ENCODE data around the gene PADI2. TPM values are rescaled to one million over a fixed set of nuclear protein-coding genes. Genes with fewer than 3 reads are reported as not detected.

The PADI2 gene
- total and polyA plus RNA-seq, 2 donors: 0.48 to 5.6 TPM

DNA sequence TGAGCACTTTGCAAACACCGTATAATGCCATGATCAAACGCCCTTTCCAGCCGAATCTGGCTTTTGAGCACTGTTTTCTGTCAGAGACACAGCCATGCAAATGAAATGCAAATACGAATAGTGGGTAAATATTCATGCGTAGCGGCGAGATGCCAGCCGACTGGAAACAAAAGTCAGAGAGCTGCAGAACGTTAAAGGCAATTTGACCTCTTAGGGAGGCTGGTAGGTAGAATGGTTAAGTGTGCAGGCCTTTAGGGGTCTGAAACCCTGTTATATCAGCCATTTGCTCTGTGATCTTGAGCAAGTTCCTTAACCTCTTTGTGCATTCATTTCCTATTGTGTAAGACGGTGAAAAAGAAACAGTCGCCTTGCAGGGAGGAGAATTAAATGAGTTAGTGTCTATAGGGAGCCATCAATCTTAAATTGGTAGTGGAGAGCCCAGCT is 58.9 kb downstream of the PADI2 start:
- H3K27ac ChIP-seq (ENCODE audit: low read depth): no peak overlapping the region
- peaks cover 1% of the 10 kb centered on the region for H3K4me1 ChIP-seq (ENCODE audit: insufficient read depth)
- WGBS: 48% methylated on average over 11 of the region's 11 CpGs

DNA sequence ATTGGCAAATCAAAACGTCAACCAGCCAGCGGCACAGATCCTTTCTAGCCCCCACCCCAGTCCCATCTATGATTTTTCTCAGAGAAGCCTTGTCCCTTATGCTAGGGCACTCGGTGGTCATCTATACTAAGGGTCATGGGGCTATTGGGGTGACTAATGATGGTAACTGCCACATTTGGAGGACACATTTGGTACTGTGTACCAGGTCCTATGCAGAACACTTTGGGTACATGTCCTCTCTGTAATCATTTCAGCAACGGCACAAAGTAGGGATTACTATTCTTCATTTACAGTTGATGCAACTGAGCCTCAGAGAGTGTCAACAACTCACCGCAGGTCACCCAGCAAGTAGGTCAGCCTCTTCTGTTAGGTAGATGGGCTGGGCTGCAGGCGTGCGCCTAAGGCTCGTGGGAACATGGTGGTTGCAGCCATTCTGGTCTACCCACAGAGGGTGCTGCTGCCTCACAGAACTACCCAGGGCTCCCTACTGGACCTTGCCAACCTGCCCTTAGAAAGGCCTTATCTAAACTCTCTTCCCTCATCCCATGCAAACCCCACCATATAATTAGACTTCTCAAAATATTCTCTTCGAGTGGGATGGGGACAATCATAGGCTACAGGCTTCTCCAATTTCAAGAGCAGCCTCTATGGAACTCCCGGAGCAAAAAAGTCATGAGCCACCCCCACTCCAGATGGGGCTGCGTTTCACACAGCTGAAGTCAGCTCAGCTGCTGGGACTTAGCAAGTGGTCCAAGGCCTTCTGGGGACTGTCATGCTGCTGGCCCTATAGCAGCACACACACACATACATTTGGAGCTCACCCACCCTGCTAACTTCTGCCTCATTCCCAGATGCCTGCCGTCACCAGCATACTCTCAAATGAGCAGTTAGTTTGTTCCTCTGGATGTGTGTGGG is 59.6 kb downstream of the PADI2 start:
- WGBS: 38% methylated on average over 12 of the region's 12 CpGs
- Histone ChIP-seq H3K4me3 (ENCODE audit: low read depth, low read length) (no peak overlapping the region), H3K36me3 (ENCODE audit: insufficient read depth) (no peaks in the 10 kb centered on the region), H3K27ac (ENCODE audit: low read depth) (no peak overlapping the region), H3K4me1 (ENCODE audit: insufficient read depth) (peaks cover 1% of the 10 kb centered on the region)
- no peak for DNase-seq (ENCODE audit: extremely low spot score)

More for the DNA sequence above, 58.9 kb downstream of the PADI2 start:
- Histone ChIP-seq H3K36me3 (ENCODE audit: insufficient read depth) (no peaks in the 10 kb centered on the region), H3K4me3 (ENCODE audit: low read depth, low read length) (no peak overlapping the region)
- DNase-seq (ENCODE audit: extremely low spot score): no peak

DNA sequence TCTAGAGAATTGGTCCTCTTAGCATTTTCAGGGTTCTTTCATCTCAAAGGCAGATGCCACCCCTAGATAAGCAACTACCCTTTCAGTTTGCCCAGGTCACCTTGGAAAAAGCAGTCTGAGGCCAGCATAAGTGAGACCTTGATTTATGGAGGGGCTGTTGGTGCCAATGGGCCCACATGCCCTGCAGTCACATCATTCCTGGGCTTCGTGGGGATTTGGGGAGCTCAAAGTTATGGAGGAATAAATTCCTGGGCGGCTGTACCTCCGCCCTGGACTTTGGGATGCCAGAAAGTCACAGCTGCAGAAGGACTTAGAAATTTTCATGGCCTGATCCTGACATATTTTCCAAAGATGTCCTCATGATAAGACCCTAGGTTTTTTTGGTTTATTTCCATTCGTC is 62.7 kb downstream of the PADI2 start:
- Histone ChIP-seq H3K27ac (ENCODE audit: low read depth) (no peak overlapping the region), H3K36me3 (ENCODE audit: insufficient read depth) (no peaks in the 10 kb centered on the region), H3K4me3 (ENCODE audit: low read depth, low read length) (no peak overlapping the region), H3K4me1 (ENCODE audit: insufficient read depth) (peaks cover 1% of the 10 kb centered on the region)
- no peak for DNase-seq (ENCODE audit: extremely low spot score)
- 28% methylated on average over 4 of the region's 4 CpGs for WGBS

DNA sequence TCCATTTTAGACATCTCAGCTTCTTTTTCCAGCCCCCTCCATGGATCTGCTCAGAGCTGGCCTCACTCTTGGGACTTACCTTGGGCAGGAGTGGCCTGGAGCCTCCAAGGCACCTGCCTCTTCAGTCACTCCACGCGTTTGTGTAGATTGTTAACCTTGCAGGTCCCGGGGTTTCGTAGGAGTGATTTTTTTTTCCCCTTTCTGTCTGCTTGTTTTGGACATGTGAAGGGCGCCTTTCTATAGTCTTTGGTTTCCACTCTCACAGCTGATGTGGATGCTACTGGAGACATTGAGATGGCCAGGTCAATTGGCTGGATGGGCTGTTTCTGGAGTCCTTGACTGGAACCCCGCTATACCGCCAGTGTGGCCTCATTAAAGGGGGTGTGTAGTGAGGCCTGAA is 63.5 kb downstream of the PADI2 start:
- Histone ChIP-seq H3K4me1 (ENCODE audit: insufficient read depth) (peaks cover 1% of the 10 kb centered on the region), H3K36me3 (ENCODE audit: insufficient read depth) (no peaks in the 10 kb centered on the region), H3K27ac (ENCODE audit: low read depth) (no peak overlapping the region), H3K4me3 (ENCODE audit: low read depth, low read length) (no peak overlapping the region)
- no peak for DNase-seq (ENCODE audit: extremely low spot score)
- WGBS: 92% methylated on average over 7 of the region's 7 CpGs

DNA sequence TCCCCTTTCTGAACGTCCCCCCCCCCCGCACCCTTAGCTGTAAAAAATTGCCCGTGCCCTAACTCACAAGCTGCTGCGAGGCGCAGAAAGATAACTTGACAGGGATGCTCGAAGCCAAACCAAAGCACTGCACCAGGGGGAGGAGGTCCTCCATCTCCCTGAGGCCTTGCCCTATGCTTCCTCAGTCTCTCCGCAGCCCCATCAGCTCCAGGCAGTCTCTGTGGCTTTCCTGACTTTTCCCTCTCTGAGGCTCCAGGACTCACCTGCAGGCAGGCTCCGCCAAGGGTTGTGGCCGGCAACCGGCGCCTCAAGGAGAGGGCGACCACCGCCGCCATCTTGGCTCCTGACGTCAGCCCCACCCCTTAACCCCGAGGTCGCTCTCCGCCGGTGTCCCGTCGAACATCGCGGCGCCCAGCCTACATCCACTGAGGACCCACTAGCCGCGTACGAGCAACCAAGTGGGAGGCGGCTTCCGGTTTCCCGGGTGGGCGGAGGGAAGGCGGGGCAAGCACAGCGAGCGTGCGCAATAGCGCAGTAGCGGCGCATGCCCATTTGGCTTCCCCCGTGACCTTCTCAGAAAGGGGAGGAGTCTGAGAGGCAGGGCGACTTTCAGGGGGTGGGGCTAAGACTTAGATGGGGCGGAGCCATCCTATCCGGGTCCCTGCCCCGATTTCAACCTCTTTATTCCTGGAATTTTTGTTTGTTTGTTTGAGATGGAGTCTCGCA is 65.4 kb downstream of the PADI2 start, which contains the start of gene SDHB:
TSS of gene SDHB (minus strand) at position 348 of the 726 bp plus-strand sequence. CDS start at position 335, 13 bp downstream.
- WGBS: under 1% methylated on average over 44 of the region's 44 CpGs
- peak; percentile 96 for DNase-seq (ENCODE audit: extremely low spot score)
- H3K4me3 ChIP-seq (ENCODE audit: low read depth, low read length): peak within 1 kb of the TSS; percentile 74
- H3K4me1 ChIP-seq (ENCODE audit: insufficient read depth): peaks cover 1% of the 10 kb centered on the region
- H3K27ac ChIP-seq (ENCODE audit: low read depth): peak within 1 kb of the TSS; percentile 64
- H3K36me3 ChIP-seq (ENCODE audit: insufficient read depth): no peaks in the 10 kb centered on the region

DNA sequence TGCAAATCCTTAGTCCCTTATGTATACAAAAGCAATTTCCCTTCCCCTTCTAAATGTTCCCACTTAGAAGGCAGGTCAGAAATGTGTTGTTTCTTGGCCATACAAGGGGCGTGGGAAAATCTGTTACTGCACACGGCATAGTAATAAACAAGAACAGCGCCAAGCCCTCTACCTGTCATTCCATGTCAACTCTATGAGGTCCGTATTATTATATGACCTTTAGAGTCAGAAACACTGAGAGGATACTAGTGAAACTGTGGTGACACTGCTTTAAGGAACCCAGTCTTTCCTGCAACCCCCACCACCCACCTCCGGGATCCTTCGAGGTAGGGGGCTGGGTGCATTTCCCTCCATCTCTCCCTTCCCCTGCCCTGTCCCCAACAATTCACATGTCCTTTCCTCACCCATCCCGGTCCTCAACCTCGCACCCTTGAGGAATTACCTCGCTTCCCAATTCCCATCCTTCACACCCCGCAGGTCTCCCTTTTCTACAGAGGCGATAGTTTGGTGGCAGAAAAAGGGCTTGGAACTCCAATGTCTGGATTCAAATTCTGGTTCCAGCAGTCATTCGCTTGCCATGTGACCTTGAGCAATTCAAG is 66.1 kb downstream of the PADI2 start:
- Histone ChIP-seq H3K36me3 (ENCODE audit: insufficient read depth) (no peaks in the 10 kb centered on the region), H3K4me1 (ENCODE audit: insufficient read depth) (peaks cover 1% of the 10 kb centered on the region), H3K4me3 (ENCODE audit: low read depth, low read length) (peak overlapping the region; percentile 74), H3K27ac (ENCODE audit: low read depth) (no peak overlapping the region)
- WGBS: 5% methylated on average over 12 of the region's 12 CpGs
- no peak for DNase-seq (ENCODE audit: extremely low spot score)

DNA sequence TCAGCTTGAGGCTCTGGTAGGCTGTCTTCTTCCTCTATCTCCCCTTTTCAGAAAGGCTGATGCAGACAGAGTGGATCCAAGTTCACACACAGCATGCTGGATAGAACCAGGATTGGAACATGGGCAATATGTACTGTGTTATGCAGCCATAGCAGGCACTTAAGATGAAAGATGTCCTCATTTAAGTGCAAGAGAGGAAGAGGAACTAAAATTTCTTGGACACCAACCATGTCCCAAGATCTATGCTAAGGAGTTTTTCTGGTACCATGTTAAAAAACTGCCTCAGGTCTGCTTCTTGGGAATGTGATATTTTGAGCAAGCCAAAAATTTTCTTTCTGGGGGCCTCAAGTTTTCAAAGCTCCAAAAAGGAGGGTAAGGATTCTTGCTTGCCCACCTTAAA is 66.6 kb downstream of the PADI2 start:
- H3K36me3 ChIP-seq (ENCODE audit: insufficient read depth): no peaks in the 10 kb centered on the region
- no peak for DNase-seq (ENCODE audit: extremely low spot score)
- H3K27ac ChIP-seq (ENCODE audit: low read depth): no peak overlapping the region
- H3K4me1 ChIP-seq (ENCODE audit: insufficient read depth): peaks cover 1% of the 10 kb centered on the region
- peak overlapping the region; percentile 74 for H3K4me3 ChIP-seq (ENCODE audit: low read depth, low read length)

DNA sequence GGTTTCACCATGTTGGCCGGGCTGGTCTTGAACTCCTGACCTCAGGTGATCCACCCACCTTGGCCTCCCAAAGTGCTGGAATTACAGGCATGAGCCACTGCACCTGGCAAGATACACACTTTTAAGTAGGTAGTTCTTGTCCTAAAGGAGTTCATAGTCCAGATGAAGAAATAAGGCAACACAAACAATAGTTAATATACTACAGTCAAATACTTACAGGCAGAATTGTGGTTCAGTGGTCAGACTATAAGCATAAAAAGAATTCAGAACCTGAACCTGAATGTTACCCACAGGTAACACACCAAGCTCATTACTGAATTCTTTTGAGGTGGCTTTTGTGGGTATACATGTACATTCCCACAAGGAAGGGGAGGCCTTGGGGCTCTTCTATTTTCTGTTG is 67.2 kb downstream of the PADI2 start:
- no peak overlapping the region for H3K27ac ChIP-seq (ENCODE audit: low read depth)
- H3K36me3 ChIP-seq (ENCODE audit: insufficient read depth): no peaks in the 10 kb centered on the region
- no peak for DNase-seq (ENCODE audit: extremely low spot score)
- 84% methylated on average over 1 of the region's 1 CpG for WGBS
- H3K4me3 ChIP-seq (ENCODE audit: low read depth, low read length): no peak overlapping the region
- peaks cover 1% of the 10 kb centered on the region for H3K4me1 ChIP-seq (ENCODE audit: insufficient read depth)

DNA sequence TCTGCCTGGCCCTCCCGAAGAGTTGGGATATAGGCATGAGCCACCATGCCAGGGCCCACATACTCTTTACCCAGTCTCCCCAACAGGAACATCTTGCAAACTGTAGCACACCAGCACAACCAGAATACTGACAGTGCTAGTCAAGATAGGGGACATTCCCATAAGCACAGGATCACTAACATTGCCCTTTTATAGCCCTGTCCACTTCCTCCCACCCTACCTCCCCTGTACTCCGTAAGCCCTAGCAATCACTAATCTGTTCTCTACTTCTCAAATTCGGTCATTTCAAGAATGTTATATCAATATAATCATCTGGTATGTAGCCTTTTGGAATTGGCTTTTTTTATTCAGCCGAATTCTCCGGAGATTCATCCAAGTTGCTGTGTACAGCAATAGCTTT is 71.3 kb downstream of the PADI2 start:
- Histone ChIP-seq H3K36me3 (ENCODE audit: insufficient read depth) (no peaks in the 10 kb centered on the region), H3K4me3 (ENCODE audit: low read depth, low read length) (no peak overlapping the region), H3K27ac (ENCODE audit: low read depth) (no peak overlapping the region), H3K4me1 (ENCODE audit: insufficient read depth) (no peaks in the 10 kb centered on the region)
- no peak for DNase-seq (ENCODE audit: extremely low spot score)
- WGBS: 83% methylated on average over 5 of the region's 5 CpGs

DNA sequence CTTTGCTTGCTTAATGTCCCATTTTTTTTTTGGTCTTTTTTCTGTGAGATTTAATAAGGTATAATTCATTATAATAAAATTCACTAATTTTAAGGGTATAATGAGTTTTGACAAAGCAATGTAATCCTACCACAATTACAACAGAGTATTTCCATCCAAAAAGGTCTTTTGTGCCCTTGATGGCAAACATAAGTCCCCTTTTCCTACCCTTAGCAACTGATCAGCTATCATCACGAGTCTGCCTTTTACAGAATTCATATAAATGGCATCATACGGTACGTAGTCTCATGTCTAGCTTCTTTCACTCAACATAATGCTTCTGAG is 73.0 kb downstream of the PADI2 start:
- no peak for DNase-seq (ENCODE audit: extremely low spot score)
- 67% methylated on average over 3 of the region's 3 CpGs for WGBS
- no peak overlapping the region for H3K27ac ChIP-seq (ENCODE audit: low read depth)
- no peaks in the 10 kb centered on the region for H3K4me1 ChIP-seq (ENCODE audit: insufficient read depth)
- H3K36me3 ChIP-seq (ENCODE audit: insufficient read depth): no peaks in the 10 kb centered on the region
- no peak overlapping the region for H3K4me3 ChIP-seq (ENCODE audit: low read depth, low read length)

DNA sequence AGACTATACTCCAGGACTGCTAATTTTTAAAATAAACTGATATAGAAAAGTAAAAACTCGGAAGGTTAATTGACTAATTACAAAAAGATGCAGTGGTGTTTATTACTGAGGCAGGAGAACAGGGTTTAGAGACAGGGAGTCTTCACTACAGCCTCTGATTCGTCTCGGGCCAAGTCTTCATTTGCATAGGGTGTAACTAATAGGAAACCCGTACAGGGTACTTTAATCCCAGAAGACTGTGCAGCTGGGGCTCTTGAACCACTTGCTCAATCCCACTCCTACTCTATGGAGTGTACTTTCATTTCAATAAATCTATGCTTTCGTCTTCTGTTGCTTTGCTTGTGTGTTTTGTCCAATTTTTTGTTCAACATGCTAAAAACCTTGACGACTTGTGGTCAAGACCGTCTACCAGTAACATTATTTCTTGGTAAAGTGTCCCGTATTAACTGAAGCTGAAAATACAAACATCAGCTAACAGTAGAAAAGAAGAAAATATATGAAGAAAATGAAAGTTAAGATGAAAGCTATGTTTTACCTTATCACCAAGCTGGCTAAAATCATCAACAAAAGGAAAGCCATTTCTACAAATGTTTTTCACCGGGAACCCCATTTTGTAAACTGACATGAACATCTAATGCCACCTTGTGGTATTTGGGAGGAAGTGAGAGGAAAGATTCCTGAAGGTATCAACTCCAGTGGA is 73.5 kb downstream of the PADI2 start:
- 37% methylated on average over 9 of the region's 9 CpGs for WGBS
- no peak overlapping the region for H3K4me3 ChIP-seq (ENCODE audit: low read depth, low read length)
- no peaks in the 10 kb centered on the region for H3K36me3 ChIP-seq (ENCODE audit: insufficient read depth)
- no peaks in the 10 kb centered on the region for H3K4me1 ChIP-seq (ENCODE audit: insufficient read depth)
- no peak overlapping the region for H3K27ac ChIP-seq (ENCODE audit: low read depth)
- DNase-seq (ENCODE audit: extremely low spot score): no peak

DNA sequence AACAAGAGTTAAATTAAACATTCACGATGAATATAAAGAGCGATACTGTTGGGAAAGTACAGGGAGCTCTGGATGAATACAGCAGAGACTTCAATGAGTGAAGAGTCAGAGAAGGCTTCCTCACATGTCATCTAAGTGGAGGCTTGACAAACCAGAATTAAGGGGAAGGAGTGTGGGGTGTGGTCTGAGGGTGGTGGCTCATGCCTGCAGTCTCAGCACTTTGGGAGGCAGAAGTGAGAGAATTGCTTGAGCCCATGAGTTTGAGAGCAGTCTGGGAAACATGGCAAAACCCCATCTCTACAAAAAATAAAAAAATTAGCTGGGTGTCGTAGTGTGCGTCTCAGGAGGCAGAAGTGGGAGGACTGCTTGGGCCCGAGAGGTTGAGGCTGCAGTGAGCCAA is 74.1 kb downstream of the PADI2 start:
- no peak for DNase-seq (ENCODE audit: extremely low spot score)
- H3K36me3 ChIP-seq (ENCODE audit: insufficient read depth): no peaks in the 10 kb centered on the region
- no peak overlapping the region for H3K4me3 ChIP-seq (ENCODE audit: low read depth, low read length)
- H3K27ac ChIP-seq (ENCODE audit: low read depth): no peak overlapping the region
- 79% methylated on average over 5 of the region's 5 CpGs for whole genome bisulfite sequencing
- H3K4me1 ChIP-seq (ENCODE audit: insufficient read depth): no peaks in the 10 kb centered on the region

DNA sequence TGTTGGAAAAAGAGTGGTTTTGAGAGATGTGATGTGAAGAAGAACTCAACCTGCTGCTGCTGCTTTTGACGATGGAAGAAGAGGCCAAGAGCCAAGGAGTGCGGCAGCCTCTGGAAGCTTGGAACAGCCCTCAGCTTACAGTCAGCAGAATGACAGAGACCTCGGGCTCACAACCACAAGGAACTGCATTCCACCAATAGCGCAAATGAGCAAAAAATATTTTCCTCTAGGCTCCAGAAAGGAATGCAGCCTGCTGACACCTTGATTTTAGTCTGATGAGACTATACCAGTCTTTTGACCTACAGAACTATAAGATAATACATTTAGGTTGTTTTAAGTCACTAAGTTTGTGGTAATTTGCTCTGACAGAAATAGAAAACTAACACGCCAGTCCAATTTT is 75.6 kb downstream of the PADI2 start:
- 93% methylated on average over 5 of the region's 5 CpGs for WGBS
- Histone ChIP-seq H3K27ac (ENCODE audit: low read depth) (no peak overlapping the region), H3K36me3 (ENCODE audit: insufficient read depth) (no peaks in the 10 kb centered on the region), H3K4me3 (ENCODE audit: low read depth, low read length) (no peak overlapping the region), H3K4me1 (ENCODE audit: insufficient read depth) (no peaks in the 10 kb centered on the region)
- DNase-seq (ENCODE audit: extremely low spot score): no peak

Data from urinary bladder (tissue), 4 donors.